Heart right ventricle (tissue), 16 donors: ENCODE results near the gene LRP1. TPM values are rescaled to one million over a fixed set of nuclear protein-coding genes. Genes with fewer than 3 reads are reported as not detected.

ENCODE experiments used
- ATAC-seq, 8 donors: fragments of 200-7000 bp; cut with Tn5 transposase; one replicate each; pipeline ENCODE4 v1.9.1; 2020; ENCODE audit warnings: mild to moderate bottlenecking in 8 of 8, moderate library complexity in 8 of 8, moderate number of reproducible peaks in 1 of 8
- DNase-seq, 2 donors: peaks; one replicate each; pipeline ENCODE4 v3.0.0-alpha.2; 2020
- H3K27ac ChIP-seq, 10 donors: fragments of 200-600 bp; sonication (generic) in 2 of 10; one replicate each; pipeline versions ENCODE4 v1.5.0 to v1.8.0; 2020 to 2022; ENCODE audit warnings: mild to moderate bottlenecking in 3 of 10
- H3K27me3 ChIP-seq, 7 donors: fragments of 200-600 bp; one replicate each; pipeline ENCODE4 v1.8.0; 2021 to 2022; ENCODE audit warnings: mild to moderate bottlenecking in 2 of 7
- H3K36me3 ChIP-seq, 9 donors: fragments of 200-600 bp; sonication (generic) in 1 of 9; one replicate each; pipeline versions ENCODE4 v1.5.0 to v1.8.0; 2020 to 2022; ENCODE audit warnings: mild to moderate bottlenecking in 2 of 9
- H3K4me1 ChIP-seq, 9 donors: fragments of 200-600 bp; sonication (generic) in 1 of 9; one replicate each; pipeline versions ENCODE4 v1.5.0 to v1.8.0; 2020 to 2022; ENCODE audit warnings: mild to moderate bottlenecking in 4 of 9
- H3K4me3 ChIP-seq, 10 donors: fragments of 200-600 bp; sonication (generic) in 2 of 10; one replicate each; pipeline versions ENCODE4 v1.5.0 to v1.8.0; 2020 to 2022; ENCODE audit warnings: mild to moderate bottlenecking in 7 of 10, moderate library complexity in 2 of 10
- H3K9me3 ChIP-seq, 11 donors: fragments of 200-600 bp in 10 of 11; sonication (generic) in 2 of 11; one replicate each; pipeline versions ENCODE4 v1.5.0 to v1.8.0; 2013 to 2022; ENCODE audit warnings: mild to moderate bottlenecking in 2 of 11, control low read depth in 1 of 11, moderate library complexity in 1 of 11
- CTCF ChIP-seq, 9 donors: fragments of 200-600 bp; sonication (generic) in 2 of 9; IDR thresholded peaks; one replicate each; pipeline versions ENCODE4 v1.5.0 to v1.8.0; 2021 to 2022; ENCODE audit warnings: antibody characterized with exemption in 9 of 9, mild to moderate bottlenecking in 5 of 9, moderate library complexity in 1 of 9
- WGBS, 2 donors: extraction: QIAGEN DNeasy Blood & Tissue Kit; methylation state at CpG; one replicate each; pipeline ENCODE4 v1.1.7; 2013; ENCODE audit warnings: inconsistent platforms in 1 of 2; 5-methylcytosine and 5-hydroxymethylcytosine counted together
- intact Hi-C, 10 donors: fragments of 100-400 bp; cut with DNase I; formaldehyde crosslinking; loops; one replicate each; pipeline versions ENCODE4 v1.11.1 to v1.14.2; 2022
- polyA plus RNA-seq, 2 donors: library from polyadenylated mRNA; stranded (reverse); fragments of 200-250 nt; gene quantifications; one replicate each; pipeline ENCODE4 v1.2.3, GENCODE V29; 2013
- total RNA-seq, 10 donors: library from RNA; stranded (reverse); fragmentation: NEBNext Ultra II Directional in 3 of 10; extraction: Animal tissue kit (Norgen Biotek cat#: 25700) in 3 of 10; gene quantifications; one replicate each; pipeline versions ENCODE4 v1.2.1 to v1.2.4, GENCODE V29; 2021 to 2023
- donor health status: Arrhythmogenic right ventricular cardiomyopathy.
- donor health status: ischemic (EF 13 %, LVEDD 7.1; RV severe dilation, severe dysfunction).
- donor health status: healthy with polysubstance abuse.
- donor health status: DM: no; HTN: yes; CAD: no.
- donor health status: DM: no; HTN: no; CAD: no.
- donor health status: ischemic (EF 25% LVEDD 6.9; RV normal size, moderate dysfunction).
- donor health status: ischemic (EF 25% LVEDD 5.7; RV mildly dilated, moderate dysfunction).
- donor health status: healthy.
- donor health status: DM: yes; HTN: yes; CAD: no.
- donor health status: Ischemic cardiomyopathy.
- donor health status: ischemic (EF 35%, LVEDD 5.7; RV mildly dilated, moderate dysfunction).
- donor health status: nonischemic (EF 11% LVEDD 7.7; RV severe dilation, severe dysfunction).
- donor health status: DM: yes; HTN: yes; CAD: no.
- donor health status: PGD.
- donor health status: ischemic (EF 29% LVEDD 5.4; RV normal size, mild dysfunction).
- donor health status: nonischemic (EF 23%, LVEDD 6.1; RV moderate dilation, normal function).

LRP1 gene
- total and polyA plus RNA-seq, 12 donors, result 46.3 to 259 (median 69.3) TPM

DNA sequence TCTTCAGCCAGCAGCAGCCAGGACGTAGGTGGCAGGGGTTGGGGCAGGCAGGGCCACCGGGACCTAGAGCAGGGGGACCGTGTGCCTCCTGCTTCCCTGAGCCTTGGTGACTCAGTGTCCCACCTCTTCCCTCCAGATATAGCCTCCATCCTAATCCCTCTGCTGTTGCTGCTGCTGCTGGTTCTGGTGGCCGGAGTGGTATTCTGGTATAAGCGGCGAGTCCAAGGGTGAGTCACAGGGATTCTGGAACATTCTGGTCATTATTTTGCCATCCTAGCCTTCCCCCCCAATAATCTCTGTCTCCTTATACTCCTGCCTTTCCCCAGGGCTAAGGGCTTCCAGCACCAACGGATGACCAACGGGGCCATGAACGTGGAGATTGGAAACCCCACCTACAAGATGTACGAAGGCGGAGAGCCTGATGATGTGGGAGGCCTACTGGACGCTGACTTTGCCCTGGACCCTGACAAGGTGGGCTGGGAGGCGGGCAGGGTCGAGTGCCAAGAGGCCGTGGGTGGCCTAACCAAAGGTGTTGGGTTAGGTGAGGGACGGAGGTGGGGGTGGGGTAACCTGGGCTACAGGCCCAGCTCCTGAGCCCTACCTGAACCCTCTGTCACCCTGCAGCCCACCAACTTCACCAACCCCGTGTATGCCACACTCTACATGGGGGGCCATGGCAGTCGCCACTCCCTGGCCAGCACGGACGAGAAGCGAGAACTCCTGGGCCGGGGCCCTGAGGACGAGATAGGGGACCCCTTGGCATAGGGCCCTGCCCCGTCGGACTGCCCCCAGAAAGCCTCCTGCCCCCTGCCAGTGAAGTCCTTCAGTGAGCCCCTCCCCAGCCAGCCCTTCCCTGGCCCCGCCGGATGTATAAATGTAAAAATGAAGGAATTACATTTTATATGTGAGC, 83.8 kb downstream of the LRP1 start:
- intact Hi-C loops, result loop anchor here in 3 of 10 donors (2.0 to 10.0 kb wide), 4 partner anchors 27 to 253 kb away; no protein-coding TSS in a partner anchor
- H3K4me1 ChIP-seq, result peaks cover 21 to 69% (median 53%) of the 10 kb centered on the region in 9 donors
- no peak overlapping the region for H3K4me3 ChIP-seq
- no peaks in the 10 kb centered on the region for H3K9me3 ChIP-seq
- TF ChIP-seq CTCF (IDR thresholded peaks at IDR 0.05), result no peak
- H3K27me3 ChIP-seq, result peaks cover 8 to 36% (median 21%) of the 10 kb centered on the region in 7 donors
- peak overlapping the region in 4 of 10 donors; percentile 50 to 76 (median 52) for H3K27ac ChIP-seq
- 86 to 87% methylated on average over 27 of the region's 27 CpGs for WGBS, 2 donors
- no peak for ATAC-seq
- peaks cover 0 to 68% (median 5%) of the 10 kb centered on the region in 9 donors for H3K36me3 ChIP-seq
- no peak for DNase-seq

DNA sequence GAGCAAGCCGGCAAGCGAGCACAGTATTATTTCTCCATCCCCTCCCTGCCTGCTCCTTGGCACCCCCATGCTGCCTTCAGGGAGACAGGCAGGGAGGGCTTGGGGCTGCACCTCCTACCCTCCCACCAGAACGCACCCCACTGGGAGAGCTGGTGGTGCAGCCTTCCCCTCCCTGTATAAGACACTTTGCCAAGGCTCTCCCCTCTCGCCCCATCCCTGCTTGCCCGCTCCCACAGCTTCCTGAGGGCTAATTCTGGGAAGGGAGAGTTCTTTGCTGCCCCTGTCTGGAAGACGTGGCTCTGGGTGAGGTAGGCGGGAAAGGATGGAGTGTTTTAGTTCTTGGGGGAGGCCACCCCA, 84.4 kb downstream of the LRP1 start:
- intact Hi-C loops, result loop anchor here in 5 of 10 donors (1.0 to 10.0 kb wide), 5 partner anchors 26 to 252 kb away; no protein-coding TSS in a partner anchor
- TF ChIP-seq CTCF (IDR thresholded peaks at IDR 0.05), result no peak
- Histone ChIP-seq H3K27me3 (peaks cover 8 to 42% (median 27%) of the 10 kb centered on the region in 7 donors), H3K36me3 (peaks cover 0 to 61% (median 5%) of the 10 kb centered on the region in 9 donors), H3K27ac (peak overlapping the region in 8 of 10 donors; percentile 24 to 76 (median 50)), H3K9me3 (no peaks in the 10 kb centered on the region), H3K4me1 (peaks cover 20 to 73% (median 59%) of the 10 kb centered on the region in 9 donors), H3K4me3 (no peak overlapping the region)
- DNase-seq, result no peak
- 68 to 72% methylated on average over 7 of the region's 7 CpGs for WGBS, 2 donors
- peak in 2 of 8 donors; percentile 0 for ATAC-seq

- Histone ChIP-seq H3K9me3 (no peaks in the 10 kb centered on the region), H3K4me3 (no peak overlapping the region), H3K4me1 (peaks cover 15 to 73% (median 56%) of the 10 kb centered on the region in 9 donors), H3K27me3 (peaks cover 8 to 47% (median 32%) of the 10 kb centered on the region in 7 donors), H3K27ac (peak overlapping the region in 8 of 10 donors; percentile 24 to 76 (median 50)), H3K36me3 (peaks cover 0 to 56% (median 5%) of the 10 kb centered on the region in 9 donors)
- peak; percentile 92 to 97 (median 94) for TF ChIP-seq CTCF (IDR thresholded peaks at IDR 0.05)
- ATAC-seq, result peak; percentile 30 to 87 (median 75)
- peak; percentile 87 to 88 for DNase-seq
- WGBS, 2 donors, result 8 to 10% methylated on average over 16 of the region's 16 CpGs
- intact Hi-C loops, result loop anchor here in 5 of 10 donors (1.0 to 10.0 kb wide), 5 partner anchors 25 to 252 kb away; no protein-coding TSS in a partner anchor
Measured at GRCh38 chr12:57213058-57213715, 84.9 kb downstream of the LRP1 start.
